ENCODE data around the gene TAF3. TPM values are rescaled to one million over a fixed set of nuclear protein-coding genes. Genes with fewer than 3 reads are reported as not detected.

TAF3 gene
- total RNA-seq, 2 experiments from 2014 or later: 16.8 to 17.0 TPM

GRCh38 chr10:7982727-7983126 is 164.4 kb downstream of the TAF3 start:
- peaks cover 12% of the 10 kb centered on the region for H3K36me3 Mint-ChIP-seq
- H3K27ac Mint-ChIP-seq: no peak overlapping the region
- H3K4me1 Mint-ChIP-seq: no peaks in the 10 kb centered on the region
- H3K4me3 Mint-ChIP-seq: no peak overlapping the region
- H3K27me3 Mint-ChIP-seq: no peaks in the 10 kb centered on the region
- no peak for DNase-seq
- no peaks in the 10 kb centered on the region for H3K9me3 Mint-ChIP-seq

- Mint-ChIP-seq H3K4me3 (no peak overlapping the region), H3K4me1 (no peaks in the 10 kb centered on the region), H3K27me3 (no peaks in the 10 kb centered on the region), H3K27ac (no peak overlapping the region), H3K9me3 (no peaks in the 10 kb centered on the region), H3K36me3 (peaks cover 12% of the 10 kb centered on the region)
- no peak for DNase-seq
These were observed 166.0 kb downstream of the TAF3 start for GRCh38 chr10:7984325-7984724.

- H3K4me1 Mint-ChIP-seq: no peaks in the 10 kb centered on the region
- DNase-seq: no peak
- H3K27me3 Mint-ChIP-seq: no peaks in the 10 kb centered on the region
- no peak overlapping the region for H3K4me3 Mint-ChIP-seq
- H3K9me3 Mint-ChIP-seq: no peaks in the 10 kb centered on the region
- H3K27ac Mint-ChIP-seq: no peak overlapping the region
- H3K36me3 Mint-ChIP-seq: peaks cover 13% of the 10 kb centered on the region
These were observed 166.6 kb downstream of the TAF3 start for GRCh38 chr10:7984896-7985295.

GRCh38 chr10:7986851-7987250 is 168.5 kb downstream of the TAF3 start:
- H3K27me3 Mint-ChIP-seq: no peaks in the 10 kb centered on the region

GRCh38 chr10:7988989-7989388 is 170.7 kb downstream of the TAF3 start:
- Mint-ChIP-seq H3K4me1 (no peaks in the 10 kb centered on the region), H3K27me3 (no peaks in the 10 kb centered on the region), H3K36me3 (peaks cover 19% of the 10 kb centered on the region), H3K27ac (no peak overlapping the region), H3K4me3 (no peak overlapping the region), H3K9me3 (no peaks in the 10 kb centered on the region)
- DNase-seq: no peak

More at GRCh38 chr10:7986851-7987250, 168.5 kb downstream of the TAF3 start:
- H3K27ac Mint-ChIP-seq: no peak overlapping the region
- no peaks in the 10 kb centered on the region for H3K4me1 Mint-ChIP-seq
- no peak for DNase-seq
- H3K36me3 Mint-ChIP-seq: peaks cover 12% of the 10 kb centered on the region
- H3K9me3 Mint-ChIP-seq: no peaks in the 10 kb centered on the region
- H3K4me3 Mint-ChIP-seq: no peak overlapping the region

GRCh38 chr10:7998831-7999230 is 180.5 kb downstream of the TAF3 start:
- no peak for DNase-seq
- no peaks in the 10 kb centered on the region for H3K4me1 Mint-ChIP-seq
- H3K4me3 Mint-ChIP-seq: no peak overlapping the region
- H3K27ac Mint-ChIP-seq: no peak overlapping the region
- H3K36me3 Mint-ChIP-seq: peaks cover 44% of the 10 kb centered on the region
- H3K27me3 Mint-ChIP-seq: no peaks in the 10 kb centered on the region
- H3K9me3 Mint-ChIP-seq: peaks cover 14% of the 10 kb centered on the region

DNA sequence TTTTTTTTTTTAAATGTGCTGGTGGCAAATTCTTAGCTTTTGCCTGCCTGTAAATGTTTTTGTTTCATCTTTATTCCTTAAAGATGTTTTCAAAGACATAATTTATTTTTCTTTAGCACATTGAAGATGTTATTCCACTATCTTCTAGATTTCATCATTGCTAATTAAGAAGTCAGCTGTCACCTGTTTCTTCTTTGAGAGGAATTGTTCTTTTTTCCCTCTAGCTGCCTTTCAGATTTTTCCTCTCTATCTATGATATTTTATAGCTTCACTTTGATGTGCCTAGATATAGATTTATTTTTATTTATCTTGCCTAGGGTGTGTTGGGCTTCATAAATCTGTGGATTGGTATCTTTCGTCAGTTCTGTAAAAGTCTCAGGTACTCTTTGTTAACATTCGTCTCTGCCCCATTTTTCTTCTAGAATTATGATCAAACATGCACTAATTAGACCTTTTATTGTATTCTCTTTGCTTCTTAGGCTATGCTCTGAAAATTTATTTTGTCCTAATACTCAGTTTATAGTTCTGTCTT is 186.2 kb downstream of the TAF3 start:
- Mint-ChIP-seq H3K27ac (no peak overlapping the region), H3K4me1 (no peaks in the 10 kb centered on the region), H3K27me3 (no peaks in the 10 kb centered on the region), H3K9me3 (peaks cover 22% of the 10 kb centered on the region), H3K4me3 (no peak overlapping the region), H3K36me3 (peaks cover 44% of the 10 kb centered on the region)
- DNase-seq: no peak

DNA sequence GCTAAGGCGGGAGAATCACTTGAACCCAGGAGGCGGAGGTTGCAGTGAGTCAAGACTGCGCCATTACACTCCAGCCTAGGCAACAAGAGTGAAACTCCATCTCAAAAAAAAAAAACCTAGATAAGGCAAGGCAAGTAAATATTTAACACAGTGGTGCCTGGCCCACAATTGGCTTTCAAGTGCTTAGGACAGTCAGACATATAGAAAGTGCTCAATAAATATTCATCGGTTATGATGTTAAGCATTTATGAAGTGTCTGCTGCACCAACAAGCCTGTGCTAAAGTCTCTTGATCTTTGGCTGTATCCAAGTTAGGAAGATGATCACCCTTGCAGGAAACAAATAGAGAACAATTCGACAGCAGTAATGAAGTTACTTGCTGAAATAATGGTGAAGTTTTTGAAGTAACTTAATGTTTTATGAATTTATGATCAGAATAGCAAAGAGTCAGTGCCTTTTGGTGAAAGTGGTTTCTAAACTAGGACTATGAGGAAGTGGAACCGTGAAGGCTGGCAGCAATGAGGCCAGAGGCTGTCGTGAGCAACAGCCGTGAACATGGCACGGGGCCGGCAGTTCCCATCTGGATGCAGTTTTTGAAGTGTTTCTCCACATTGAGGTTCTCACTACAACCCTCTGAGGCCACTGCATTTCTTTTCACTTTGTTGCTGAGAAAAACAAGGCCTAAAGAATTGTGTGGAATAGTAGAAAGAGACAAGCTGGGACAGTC is 188.1 kb downstream of the TAF3 start:
- H3K27ac Mint-ChIP-seq: no peak overlapping the region
- peaks cover 22% of the 10 kb centered on the region for H3K9me3 Mint-ChIP-seq
- H3K27me3 Mint-ChIP-seq: no peaks in the 10 kb centered on the region
- H3K4me1 Mint-ChIP-seq: no peaks in the 10 kb centered on the region
- no peak for DNase-seq
- H3K4me3 Mint-ChIP-seq: no peak overlapping the region
- peaks cover 38% of the 10 kb centered on the region for H3K36me3 Mint-ChIP-seq

GRCh38 chr10:8009031-8009430 is 190.7 kb downstream of the TAF3 start:
- H3K36me3 Mint-ChIP-seq: peaks cover 15% of the 10 kb centered on the region
- H3K4me3 Mint-ChIP-seq: no peak overlapping the region
- DNase-seq: no peak
- H3K9me3 Mint-ChIP-seq: peaks cover 6% of the 10 kb centered on the region
- H3K4me1 Mint-ChIP-seq: no peaks in the 10 kb centered on the region
- H3K27ac Mint-ChIP-seq: no peak overlapping the region
- no peaks in the 10 kb centered on the region for H3K27me3 Mint-ChIP-seq

- no peak overlapping the region for H3K27ac Mint-ChIP-seq
- H3K4me3 Mint-ChIP-seq: no peak overlapping the region
- no peak for DNase-seq
- no peaks in the 10 kb centered on the region for H3K4me1 Mint-ChIP-seq
- no peaks in the 10 kb centered on the region for H3K9me3 Mint-ChIP-seq
- H3K36me3 Mint-ChIP-seq: peaks cover 2% of the 10 kb centered on the region
- no peaks in the 10 kb centered on the region for H3K27me3 Mint-ChIP-seq
These were observed 194.7 kb downstream of the TAF3 start for GRCh38 chr10:8013006-8013405.

DNA sequence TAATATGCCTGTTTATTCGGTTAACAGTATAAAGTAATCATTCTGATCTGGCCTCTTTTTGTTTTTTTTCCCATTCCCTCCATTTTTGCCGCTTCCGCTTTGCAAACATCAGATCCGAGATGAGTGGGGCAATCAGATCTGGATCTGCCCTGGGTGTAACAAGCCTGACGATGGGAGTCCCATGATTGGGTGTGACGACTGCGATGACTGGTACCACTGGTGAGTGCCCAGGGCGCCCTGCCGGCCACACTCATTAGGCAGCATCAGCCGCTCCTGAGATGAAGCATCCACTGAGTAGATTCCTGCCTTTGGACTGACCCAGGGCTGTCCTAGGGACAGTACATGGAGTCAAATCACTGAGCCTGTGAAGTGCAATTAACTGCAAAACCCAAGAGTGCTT is 195.3 kb downstream of the TAF3 start:
- peaks cover 2% of the 10 kb centered on the region for H3K4me1 Mint-ChIP-seq
- H3K36me3 Mint-ChIP-seq: peaks cover 2% of the 10 kb centered on the region
- DNase-seq: no peak
- H3K4me3 Mint-ChIP-seq: no peak overlapping the region
- H3K27me3 Mint-ChIP-seq: no peaks in the 10 kb centered on the region
- H3K27ac Mint-ChIP-seq: no peak overlapping the region
- no peaks in the 10 kb centered on the region for H3K9me3 Mint-ChIP-seq

GRCh38 chr10:8014649-8015048 is 196.3 kb downstream of the TAF3 start:
- Mint-ChIP-seq H3K36me3 (peaks cover 2% of the 10 kb centered on the region), H3K27me3 (no peaks in the 10 kb centered on the region), H3K27ac (no peak overlapping the region), H3K4me3 (no peak overlapping the region), H3K9me3 (no peaks in the 10 kb centered on the region), H3K4me1 (peaks cover 3% of the 10 kb centered on the region)
- no peak for DNase-seq

DNA sequence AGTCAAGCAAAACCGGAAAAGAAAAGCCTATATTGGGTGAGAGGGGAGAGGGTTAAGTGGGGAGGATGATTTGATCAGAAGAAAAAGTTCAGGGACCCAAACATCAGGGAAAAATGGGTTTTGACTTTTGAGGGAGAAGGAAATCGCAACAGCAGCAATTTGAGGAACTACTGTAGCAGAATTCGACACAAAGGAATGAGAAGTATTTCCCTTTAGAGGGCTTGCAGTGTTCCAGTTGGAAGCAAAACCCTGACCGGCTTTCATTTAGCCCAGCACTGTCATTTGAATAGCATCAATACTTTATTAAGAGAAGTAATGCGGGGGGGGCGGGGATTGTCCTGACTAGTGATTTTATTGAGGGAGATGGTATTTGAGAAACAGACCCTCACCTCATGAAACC is 199.0 kb downstream of the TAF3 start:
- no peak overlapping the region for H3K27ac Mint-ChIP-seq
- DNase-seq: no peak
- no peaks in the 10 kb centered on the region for H3K36me3 Mint-ChIP-seq
- no peaks in the 10 kb centered on the region for H3K9me3 Mint-ChIP-seq
- H3K4me1 Mint-ChIP-seq: peaks cover 3% of the 10 kb centered on the region
- H3K27me3 Mint-ChIP-seq: peaks cover 4% of the 10 kb centered on the region
- no peak overlapping the region for H3K4me3 Mint-ChIP-seq

- no peaks in the 10 kb centered on the region for H3K36me3 Mint-ChIP-seq
- no peak overlapping the region for H3K4me3 Mint-ChIP-seq
- H3K27me3 Mint-ChIP-seq: peaks cover 39% of the 10 kb centered on the region
- no peak overlapping the region for H3K27ac Mint-ChIP-seq
- DNase-seq: no peak
- H3K9me3 Mint-ChIP-seq: no peaks in the 10 kb centered on the region
- H3K4me1 Mint-ChIP-seq: peaks cover 10% of the 10 kb centered on the region
These were observed 205.0 kb downstream of the TAF3 start for GRCh38 chr10:8023321-8023720.

DNA sequence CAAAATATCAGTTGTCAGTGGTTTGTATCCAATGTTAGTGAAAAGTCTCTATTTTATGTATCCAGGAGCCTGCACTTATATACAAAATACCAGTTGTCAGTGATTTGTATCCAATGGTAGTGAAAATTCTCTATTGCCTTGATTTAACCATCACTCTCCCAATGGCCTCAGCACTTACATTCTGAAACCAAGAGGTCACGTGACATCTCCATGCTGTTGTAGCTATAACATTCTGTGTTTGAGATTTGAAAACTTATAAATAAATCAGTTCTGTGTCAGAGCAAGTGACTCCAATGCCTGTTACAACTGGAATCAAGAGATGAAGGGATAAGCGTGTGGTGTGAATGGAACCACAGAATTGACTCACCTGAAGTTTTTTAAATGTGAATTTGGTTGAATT is 205.5 kb downstream of the TAF3 start:
- Mint-ChIP-seq H3K4me3 (no peak overlapping the region), H3K27ac (no peak overlapping the region), H3K36me3 (no peaks in the 10 kb centered on the region), H3K27me3 (peaks cover 39% of the 10 kb centered on the region), H3K4me1 (peaks cover 7% of the 10 kb centered on the region), H3K9me3 (no peaks in the 10 kb centered on the region)
- DNase-seq: no peak
